GM18499 (cell line): Measurements from ENCODE around the gene VPS50.

Experiments
- ATAC-seq: cut with Tn5 transposase; IDR thresholded peaks from one replicate; pipeline ENCODE4 v1.9.1; 2021; ENCODE audit warnings: moderate number of reproducible peaks; ENCODE audit not compliant: insufficient read depth, unreplicated experiment

The VPS50 gene, protein sequence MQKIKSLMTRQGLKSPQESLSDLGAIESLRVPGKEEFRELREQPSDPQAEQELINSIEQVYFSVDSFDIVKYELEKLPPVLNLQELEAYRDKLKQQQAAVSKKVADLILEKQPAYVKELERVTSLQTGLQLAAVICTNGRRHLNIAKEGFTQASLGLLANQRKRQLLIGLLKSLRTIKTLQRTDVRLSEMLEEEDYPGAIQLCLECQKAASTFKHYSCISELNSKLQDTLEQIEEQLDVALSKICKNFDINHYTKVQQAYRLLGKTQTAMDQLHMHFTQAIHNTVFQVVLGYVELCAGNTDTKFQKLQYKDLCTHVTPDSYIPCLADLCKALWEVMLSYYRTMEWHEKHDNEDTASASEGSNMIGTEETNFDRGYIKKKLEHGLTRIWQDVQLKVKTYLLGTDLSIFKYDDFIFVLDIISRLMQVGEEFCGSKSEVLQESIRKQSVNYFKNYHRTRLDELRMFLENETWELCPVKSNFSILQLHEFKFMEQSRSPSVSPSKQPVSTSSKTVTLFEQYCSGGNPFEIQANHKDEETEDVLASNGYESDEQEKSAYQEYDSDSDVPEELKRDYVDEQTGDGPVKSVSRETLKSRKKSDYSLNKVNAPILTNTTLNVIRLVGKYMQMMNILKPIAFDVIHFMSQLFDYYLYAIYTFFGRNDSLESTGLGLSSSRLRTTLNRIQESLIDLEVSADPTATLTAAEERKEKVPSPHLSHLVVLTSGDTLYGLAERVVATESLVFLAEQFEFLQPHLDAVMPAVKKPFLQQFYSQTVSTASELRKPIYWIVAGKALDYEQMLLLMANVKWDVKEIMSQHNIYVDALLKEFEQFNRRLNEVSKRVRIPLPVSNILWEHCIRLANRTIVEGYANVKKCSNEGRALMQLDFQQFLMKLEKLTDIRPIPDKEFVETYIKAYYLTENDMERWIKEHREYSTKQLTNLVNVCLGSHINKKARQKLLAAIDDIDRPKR

DNA sequence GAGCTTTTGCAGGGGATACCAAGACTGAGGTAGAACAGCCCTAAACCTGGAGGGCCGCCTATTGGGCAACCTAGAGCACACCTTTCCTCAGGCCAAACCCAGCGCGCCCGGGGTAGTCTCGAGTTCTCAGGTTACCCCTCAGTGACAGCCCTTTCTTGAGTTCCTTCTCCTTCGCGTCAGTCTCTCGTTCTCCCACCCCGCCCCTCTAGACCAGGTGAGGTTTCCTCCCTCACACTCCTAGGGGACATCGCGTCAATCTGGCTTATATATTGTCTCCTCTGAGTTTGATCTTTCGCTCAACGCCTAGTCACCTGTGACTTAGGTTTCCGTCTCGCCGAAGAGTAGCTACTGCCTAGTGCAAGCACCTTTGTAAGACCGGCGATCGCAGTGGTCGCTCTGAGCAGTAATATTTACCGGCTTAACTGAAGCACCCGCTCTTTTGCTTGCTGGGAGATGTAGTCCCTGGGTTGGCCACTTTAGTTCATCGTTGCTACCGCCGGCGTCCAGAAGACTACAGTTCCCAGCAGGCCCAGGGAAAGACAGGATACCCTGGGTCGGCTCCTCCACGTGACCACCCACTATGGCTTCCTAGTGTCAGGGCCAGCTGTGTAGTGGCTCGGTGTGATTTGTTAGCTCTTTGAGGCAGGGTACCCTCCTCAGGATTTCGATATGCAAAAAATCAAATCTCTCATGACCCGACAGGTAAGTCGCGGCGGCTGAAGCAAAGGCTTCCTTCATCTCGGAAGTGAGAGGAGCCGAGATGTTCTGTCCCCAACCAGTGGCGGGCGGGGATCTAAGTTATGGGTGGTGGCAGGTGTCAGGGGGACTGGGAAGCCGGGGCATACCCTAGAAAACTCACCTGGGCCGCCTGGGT, at the start of gene VPS50:
VPS50 (plus strand) TSS at position 568 of the 874 bp plus-strand sequence; CDS start at position 670, 102 bp downstream.
- ATAC-seq, result peak; percentile 99

DNA sequence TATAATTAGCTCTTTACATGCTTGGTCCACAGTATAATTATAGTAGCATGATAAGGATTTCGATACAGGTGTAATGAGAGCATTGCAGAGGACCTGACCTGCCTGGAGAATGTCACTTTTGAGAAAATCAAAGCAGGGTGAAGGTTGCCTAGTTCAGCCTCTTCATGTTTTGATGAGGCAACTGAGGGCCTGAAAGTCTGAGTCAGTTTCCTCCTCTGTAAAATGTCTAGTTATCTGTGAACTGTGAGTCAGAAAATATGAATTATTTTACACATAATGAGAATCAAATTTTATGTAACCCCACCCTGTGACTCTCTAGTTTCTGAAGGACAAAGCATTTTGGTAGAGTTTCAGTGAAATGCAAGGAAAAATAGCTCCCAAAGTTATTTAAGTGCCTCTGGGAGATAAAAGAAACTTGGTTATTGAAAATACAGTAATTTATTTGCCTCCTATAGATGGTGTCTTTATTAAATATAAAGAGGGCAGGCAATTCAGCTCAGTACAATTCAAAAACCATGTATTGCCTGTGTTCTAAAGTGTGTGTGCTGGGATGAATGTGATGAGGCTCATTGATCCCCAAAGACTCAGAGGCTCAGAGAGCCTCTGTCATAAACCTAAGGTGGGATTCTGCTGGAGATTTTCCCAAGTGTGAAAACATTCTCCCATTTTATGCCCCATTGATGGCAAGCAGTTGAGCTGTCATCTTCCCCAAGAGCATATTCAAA, 46.7 kb upstream of the VPS50 start:
- ATAC-seq, result no peak

DNA sequence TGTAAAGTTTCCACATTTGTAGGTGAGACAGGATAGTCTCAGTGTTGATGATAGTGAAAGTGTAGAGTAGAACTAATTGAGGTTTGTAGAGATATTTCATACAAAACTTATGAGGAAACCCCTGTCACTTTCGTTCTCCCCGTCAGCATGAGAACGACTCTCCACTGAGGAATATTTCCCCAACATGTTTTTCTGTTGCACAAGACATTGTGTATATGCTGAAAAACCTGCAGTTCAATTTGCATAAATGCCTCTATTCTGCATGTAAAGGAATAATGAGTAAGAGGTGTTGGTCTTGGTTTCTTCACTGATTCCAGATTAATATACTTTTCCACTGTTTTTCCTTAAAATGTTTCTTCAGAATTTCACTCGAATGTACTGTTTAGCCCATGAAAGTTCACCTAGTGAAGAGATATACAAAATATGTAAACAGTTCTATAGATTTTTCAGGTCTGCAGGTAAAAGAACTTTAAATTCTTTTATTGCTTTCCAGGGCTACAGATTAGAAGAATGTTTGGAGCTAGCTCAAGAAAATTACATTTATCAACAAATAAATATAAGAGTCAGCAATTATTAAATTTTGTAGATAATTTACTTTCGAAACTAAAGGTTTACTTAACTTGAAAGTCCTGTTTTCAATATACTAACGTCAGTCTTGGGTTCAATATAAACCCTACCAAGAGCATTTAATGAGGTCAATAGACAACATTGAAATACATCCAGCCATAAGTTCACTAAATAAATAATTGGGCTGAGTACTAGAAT, 43.1 kb upstream of the VPS50 start:
- no peak for ATAC-seq

DNA sequence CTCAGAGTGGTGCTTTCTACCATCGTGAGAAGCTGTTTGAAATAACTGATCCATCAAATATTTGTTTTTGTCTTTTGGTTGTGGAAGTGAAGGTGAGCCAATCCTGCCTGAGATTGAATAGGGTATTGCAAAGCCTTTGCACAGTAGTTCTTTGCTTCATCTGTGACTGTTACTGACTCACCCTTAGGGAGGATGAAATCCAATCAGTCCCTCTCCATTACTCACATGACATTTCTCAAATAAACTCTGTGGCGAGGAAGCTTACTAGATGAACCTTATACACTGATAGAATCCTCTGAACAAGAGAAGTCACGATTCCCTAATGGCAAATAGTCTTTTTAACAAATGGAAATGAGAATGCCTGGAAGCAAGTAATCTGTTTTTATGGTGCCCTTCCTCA, 37.8 kb upstream of the VPS50 start:
- no peak for ATAC-seq

DNA sequence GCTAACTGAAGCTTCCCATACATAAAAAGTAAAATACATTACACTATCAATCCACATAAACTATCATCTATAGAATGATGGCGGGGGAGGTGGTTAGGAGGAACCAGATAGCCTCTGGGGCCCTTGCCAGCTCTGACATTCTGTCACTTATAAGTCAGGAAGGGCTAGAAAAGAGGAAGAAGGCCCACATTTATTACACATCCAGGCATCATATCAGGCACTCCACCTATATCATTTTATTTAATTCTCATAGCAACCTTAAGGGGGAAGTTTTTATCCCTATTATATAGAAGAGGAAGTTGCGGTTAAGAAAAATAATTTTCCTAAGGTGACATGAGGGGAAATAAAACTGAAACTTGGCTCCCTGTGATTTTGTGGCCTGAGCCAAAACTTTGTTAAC, 35.8 kb upstream of the VPS50 start:
- no peak for ATAC-seq

DNA sequence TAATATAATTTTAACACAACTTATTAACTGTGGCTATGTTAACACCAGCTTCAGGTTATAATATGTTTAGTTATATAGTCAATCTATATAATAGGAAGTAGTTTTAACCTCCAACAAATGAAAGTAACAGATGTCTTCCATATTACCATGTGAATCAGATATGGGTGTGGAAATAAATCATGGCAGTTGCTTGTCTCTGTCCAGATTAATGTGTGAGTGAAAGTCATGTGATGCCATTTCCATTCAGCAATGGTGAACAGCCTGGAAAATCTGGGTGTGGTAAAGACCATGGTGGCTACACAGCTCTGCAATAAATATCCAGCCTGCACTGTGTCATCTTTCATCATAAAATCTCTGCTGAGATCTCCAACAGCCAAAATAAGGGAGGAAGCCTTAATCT, 33.7 kb upstream of the VPS50 start:
- no peak for ATAC-seq

DNA sequence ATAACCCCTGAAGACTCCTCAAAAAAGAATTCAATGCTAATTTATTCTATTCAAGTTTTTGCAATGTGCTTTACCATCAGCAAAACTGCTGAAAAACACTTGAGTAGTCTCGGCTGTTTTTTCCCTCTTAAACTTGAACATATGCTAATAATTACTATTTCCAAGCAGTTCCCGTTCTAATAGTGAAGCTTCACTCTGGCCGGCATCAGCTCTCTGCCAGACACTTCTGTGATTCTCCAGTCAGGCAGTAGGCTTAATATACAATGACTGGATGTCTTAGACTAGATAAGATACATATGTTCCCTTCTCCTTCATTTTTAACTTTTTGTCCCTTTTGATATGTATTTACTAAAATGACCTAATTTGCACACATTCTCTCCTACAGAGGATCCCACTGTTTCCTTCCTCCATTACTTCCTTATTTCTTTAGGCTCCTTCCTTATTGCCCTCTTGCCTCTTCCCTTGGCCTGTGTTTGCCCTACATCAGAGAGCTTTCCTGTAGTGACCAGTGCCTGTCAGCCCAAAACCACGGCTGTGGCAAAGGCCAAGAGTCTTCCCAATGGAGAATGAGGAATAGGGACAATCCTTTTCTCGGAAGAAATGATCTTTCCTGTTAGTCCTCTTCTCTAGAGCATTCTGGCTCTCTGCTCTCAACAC, 29.4 kb upstream of the VPS50 start:
- ATAC-seq, result no peak

DNA sequence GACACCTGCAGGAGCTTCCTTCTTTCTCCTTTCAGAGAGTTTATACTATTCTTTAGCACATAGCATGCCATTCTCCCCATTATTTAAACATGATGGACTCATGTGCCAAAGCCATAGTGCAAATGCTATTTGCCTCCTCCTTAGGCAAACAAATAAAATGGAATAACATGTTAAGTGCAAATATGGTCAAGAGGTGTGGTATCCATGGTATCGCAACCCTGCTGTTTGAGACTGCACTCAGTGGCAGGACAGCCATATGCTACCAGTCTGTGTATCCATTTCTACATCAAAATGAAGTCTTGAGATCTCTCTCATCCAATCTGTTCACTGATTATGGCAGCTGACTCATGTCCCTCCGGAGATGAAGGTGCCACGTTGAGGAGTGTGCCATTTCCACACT, 28.7 kb upstream of the VPS50 start:
- no peak for ATAC-seq

DNA sequence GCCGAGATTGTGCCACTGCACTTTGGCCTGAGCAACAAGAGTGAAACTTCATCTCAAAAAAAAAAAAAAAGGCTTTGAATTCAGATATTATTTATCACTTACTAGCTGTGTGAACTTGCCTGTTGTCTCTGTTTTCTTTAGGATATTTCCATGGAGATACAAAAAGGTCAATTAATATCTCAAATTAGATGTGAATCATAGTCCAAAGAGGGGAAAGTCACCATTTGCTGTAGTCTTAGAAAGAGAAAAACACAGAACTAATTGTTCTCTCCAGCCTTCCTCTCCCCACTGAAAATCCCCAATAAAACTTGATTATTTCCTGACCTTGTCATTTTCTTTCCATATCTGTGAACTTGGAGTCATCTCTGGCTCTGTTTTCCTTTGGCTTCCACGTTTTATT, 27.1 kb upstream of the VPS50 start:
- ATAC-seq, result no peak

DNA sequence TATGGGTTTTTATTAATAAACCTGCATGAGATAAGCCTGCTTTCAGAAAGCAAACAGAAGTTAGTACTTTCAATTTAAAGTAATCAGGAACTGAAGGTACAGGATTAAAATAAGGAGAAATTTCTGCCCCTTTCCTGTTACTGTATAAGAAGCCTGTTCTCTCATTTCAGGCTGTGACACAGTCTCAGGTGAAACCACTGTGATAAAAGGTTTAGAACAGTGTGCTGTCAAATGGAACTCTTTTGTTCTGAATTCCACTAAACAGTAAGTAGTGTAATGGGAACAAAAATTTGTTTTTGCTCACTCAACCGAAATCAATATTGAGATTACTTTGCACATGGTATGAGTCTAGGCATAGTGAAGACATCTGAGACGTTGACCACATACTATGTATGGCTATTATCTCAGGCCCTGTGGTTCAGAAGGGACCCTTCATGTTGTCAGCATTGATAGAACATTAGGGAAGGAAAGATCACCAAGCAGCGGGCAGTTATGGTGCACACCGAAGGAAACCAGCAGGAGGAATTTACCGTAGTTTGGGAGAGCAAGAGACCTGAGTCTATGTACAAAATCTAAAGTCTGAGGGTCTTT, 20.8 kb upstream of the VPS50 start:
- no peak for ATAC-seq

DNA sequence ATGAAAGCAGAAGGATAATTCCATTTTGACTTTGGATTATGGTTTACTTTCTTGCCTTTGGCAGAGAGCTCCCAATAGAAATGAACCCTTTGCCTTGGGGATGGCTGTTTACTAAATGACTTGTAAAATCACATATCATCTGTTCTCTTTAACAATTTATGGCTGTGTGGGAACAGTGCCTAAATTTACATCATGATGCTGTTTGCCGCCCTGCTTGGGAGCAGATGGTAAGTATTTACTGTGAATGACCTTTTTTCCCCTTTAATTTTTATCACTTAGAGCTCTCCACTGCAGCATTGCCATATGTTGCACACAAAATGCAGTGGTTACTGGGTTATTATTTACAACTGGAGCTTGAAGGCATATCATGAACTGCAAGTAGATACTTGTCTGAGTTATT, 19.3 kb upstream of the VPS50 start:
- ATAC-seq, result no peak

DNA sequence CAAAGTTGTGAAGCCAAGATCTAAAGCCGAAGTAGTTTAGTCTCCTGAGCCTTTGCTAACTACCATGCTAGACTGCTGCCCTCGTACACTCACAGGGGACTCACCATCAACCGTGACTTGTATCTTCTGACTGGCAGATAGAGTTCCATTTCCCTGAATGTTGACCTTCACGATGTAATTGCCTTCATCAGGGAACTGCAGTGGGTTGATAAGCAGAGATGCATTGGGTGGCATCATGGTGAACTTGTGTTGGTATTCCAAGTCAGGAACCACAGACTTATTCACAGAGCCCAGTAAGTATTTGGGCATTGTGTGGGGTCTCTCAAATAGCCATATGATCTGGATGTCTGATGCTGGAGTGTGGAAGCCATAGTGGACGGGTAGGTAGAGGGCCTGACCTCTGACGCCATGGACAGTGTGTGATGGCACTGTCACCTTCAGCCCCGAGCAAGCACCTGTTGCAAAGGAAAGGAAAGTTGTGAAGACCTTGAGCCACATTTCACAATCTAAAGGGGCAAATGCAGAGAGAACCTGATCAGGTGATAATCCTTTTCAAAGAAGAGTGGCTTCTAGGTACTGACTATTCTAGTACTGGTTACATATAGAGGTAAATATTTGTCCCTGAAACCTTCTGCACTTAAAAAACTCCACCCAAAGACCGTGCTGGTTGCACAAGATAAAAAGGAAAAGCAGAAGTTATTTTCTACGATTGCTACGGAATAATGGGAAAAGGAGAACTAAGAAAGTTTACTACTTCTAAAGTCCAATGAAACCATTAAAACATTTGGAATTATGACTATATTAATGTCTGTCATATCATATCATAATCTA, 13.0 kb upstream of the VPS50 start:
- no peak for ATAC-seq

DNA sequence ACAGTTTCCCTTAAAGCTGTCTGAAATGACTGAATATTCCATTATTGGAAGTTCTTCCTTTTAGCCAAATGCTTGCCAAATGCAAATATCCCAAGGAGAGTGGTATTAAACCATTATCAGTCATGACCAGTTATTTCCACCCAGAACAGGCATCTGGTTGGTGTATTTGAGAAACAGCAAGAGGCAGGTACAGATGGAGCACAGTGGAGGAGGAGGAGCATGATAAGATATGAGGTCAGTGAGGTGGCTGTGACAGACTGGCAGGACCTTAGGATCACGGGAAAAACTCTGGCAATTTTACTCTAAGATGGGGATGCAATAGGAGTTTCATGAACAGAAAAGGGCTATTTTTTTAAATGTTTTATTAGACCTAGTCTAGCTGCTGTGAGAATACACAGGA, 12.3 kb upstream of the VPS50 start:
- ATAC-seq, result no peak

DNA sequence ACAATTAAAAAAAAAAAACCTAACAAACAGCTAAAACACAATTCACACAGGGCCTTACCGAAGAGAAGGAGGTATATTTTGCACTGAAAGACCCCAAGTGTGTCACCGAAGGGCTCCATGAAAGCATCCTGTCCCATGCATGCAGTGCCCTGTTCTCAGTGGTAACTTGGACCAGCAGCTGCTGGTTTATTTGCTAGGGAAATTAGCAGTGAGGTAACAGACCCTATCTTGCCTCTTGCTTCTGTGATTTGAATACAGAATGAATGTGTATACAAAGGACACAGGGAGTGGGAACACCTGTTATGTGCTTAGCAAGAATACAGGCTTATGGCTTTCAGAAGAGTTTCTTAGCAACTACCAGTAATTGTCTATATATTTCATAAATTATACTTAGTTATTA, 5.9 kb upstream of the VPS50 start, which contains the start of gene HEPACAM2:
HEPACAM2 (minus strand) TSS at position 160 of the 400 bp plus-strand sequence.
- no peak for ATAC-seq

DNA sequence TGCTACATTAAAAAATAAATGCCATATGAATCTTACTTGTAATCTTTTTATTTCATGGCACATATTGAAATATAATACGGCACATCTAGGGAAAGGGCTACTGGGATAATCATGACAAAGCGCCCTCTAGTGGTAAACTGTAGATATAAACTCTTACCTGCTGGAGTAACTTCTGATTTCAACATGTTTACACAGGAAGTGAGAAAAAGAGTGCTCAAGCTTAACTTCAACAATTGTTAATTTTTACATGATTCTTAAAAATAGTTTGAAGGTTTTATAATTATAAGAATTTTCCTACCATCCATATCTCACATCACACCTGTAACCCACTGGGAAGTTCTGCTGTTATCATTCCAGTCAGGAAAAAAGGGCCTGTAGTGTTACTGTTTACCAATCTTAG, 3.9 kb upstream of the VPS50 start:
- no peak for ATAC-seq

DNA sequence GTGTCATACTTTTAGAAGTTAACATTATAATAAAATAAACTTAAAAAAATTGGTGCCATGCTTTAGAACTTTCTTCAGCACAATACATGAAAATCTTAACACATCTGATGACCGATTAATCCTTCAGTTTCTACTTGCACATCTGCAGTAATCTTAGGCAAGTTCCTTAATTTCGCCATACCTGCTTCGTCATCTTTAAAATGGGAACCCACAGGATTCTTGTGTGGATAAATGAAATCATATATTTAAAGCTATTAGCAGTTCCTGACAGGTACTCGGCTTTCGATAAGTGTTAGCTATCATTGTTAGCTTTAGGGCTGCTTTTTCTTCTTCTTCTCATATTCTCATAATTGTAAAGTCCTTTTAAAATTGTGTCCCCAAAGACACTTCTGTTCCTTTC, 907 bp upstream of the VPS50 start:
- no peak for ATAC-seq

DNA sequence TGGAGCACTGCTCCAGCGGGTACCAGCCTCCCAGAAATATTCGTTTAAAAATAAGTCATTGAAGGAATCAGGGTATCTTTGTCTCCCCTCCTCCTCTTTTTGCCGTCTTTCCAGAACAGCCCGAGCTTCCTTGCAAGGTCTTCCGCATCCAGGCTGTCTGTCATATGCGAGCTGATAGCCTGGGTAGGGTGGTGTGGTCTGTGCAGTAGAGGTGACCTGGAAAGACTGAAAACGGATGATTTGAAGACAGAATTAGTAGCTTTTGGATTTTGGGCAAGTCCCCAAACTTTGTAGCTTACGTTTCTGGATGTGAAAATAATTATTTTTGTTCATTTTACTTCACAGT, 480 bp downstream of the VPS50 start:
- no peak for ATAC-seq
